SK-N-SH treated with all-trans-retinoic acid at 6 μM for 48 hours (cell line): ENCODE data around the gene COX20.

Source experiments
- ATAC-seq: fragments of 200-7000 bp; cut with Tn5 transposase; 3 replicates; pipeline ENCODE4 v1.9.1; 2020; ENCODE audit warnings: mild to moderate bottlenecking, moderate library complexity
- CSDC2 ChIP-seq: fragments of 250-450 bp; sonication (Bioruptor Pico); IDR thresholded peaks from 2 replicates; pipeline ENCODE4 v1.5.0; 2020; ENCODE audit warnings: mild to moderate bottlenecking, moderate library complexity
- ESRRG ChIP-seq: fragments of 250-450 bp; sonication (Bioruptor Pico); IDR thresholded peaks from 2 replicates; pipeline ENCODE4 v1.6.1; 2021; ENCODE audit warnings: mild to moderate bottlenecking
- GLIS3 ChIP-seq: fragments of 250-450 bp; sonication (Bioruptor Pico); IDR thresholded peaks from 2 replicates; pipeline ENCODE4 v1.5.0; 2020; ENCODE audit warnings: mild to moderate bottlenecking, moderate library complexity
- ISL1 ChIP-seq: fragments of 250-450 bp; sonication (Bioruptor Pico); IDR thresholded peaks from 2 replicates; pipeline ENCODE4 v2.1.2; 2022; ENCODE audit warnings: mild to moderate bottlenecking, moderate library complexity
- PPARA ChIP-seq: fragments of 250-450 bp; sonication (Bioruptor Pico); IDR thresholded peaks from 2 replicates; pipeline ENCODE4 v1.5.0; 2020; ENCODE audit warnings: mild to moderate bottlenecking, borderline replicate concordance
- RARB ChIP-seq: fragments of 250-450 bp; sonication (Bioruptor Pico); IDR thresholded peaks from 2 replicates; pipeline ENCODE4 v1.8.0; 2021; ENCODE audit warnings: mild to moderate bottlenecking, moderate library complexity
- SNAI2 ChIP-seq: fragments of 250-450 bp; sonication (Bioruptor Pico); IDR thresholded peaks from 2 replicates; pipeline ENCODE4 v1.5.0; 2020; ENCODE audit warnings: mild to moderate bottlenecking, moderate library complexity
- TCF4 ChIP-seq: fragments of 250-450 bp; sonication (Bioruptor Pico); IDR thresholded peaks from 2 replicates; pipeline ENCODE4 v1.8.0; 2021; ENCODE audit warnings: mild to moderate bottlenecking, moderate library complexity, borderline replicate concordance
- TOX ChIP-seq: fragments of 250-450 bp; sonication (Bioruptor Pico); IDR thresholded peaks from 2 replicates; pipeline ENCODE4 v1.8.0; 2021; ENCODE audit warnings: mild to moderate bottlenecking, moderate library complexity, borderline replicate concordance
- ZC3H10 ChIP-seq: fragments of 250-450 bp; sonication (Bioruptor Pico); IDR thresholded peaks from 2 replicates; pipeline ENCODE4 v1.5.1; 2021; ENCODE audit warnings: mild to moderate bottlenecking, moderate library complexity
- ZFP3 ChIP-seq: fragments of 250-450 bp; sonication (Bioruptor Pico); IDR thresholded peaks from 2 replicates; pipeline ENCODE4 v1.5.0; 2020; ENCODE audit warnings: mild to moderate bottlenecking, moderate library complexity
- ZFP30 ChIP-seq: fragments of 450-650 bp; formaldehyde crosslinking; IDR thresholded peaks from 2 replicates; pipeline ENCODE4 v1.5.0; 2022; ENCODE audit warnings: mild to moderate bottlenecking, moderate library complexity
- ZNF565 ChIP-seq: fragments of 450-650 bp; formaldehyde crosslinking; conservative IDR thresholded peaks from 2 replicates; pipeline ENCODE4 v1.5.0; 2020; ENCODE audit warnings: low read depth, mild to moderate bottlenecking, moderate library complexity
- ZNF70 ChIP-seq: fragments of 450-650 bp; formaldehyde crosslinking; IDR thresholded peaks from 2 replicates; pipeline ENCODE4 v1.5.0; 2020; ENCODE audit warnings: mild to moderate bottlenecking, moderate library complexity
- ZNF8 ChIP-seq: fragments of 450-650 bp; formaldehyde crosslinking; IDR thresholded peaks from 2 replicates; pipeline ENCODE4 v1.5.0; 2020; ENCODE audit warnings: mild to moderate bottlenecking, moderate library complexity
- TF ChIP-seq, protein P1 (sequence below): fragments of 250-450 bp; sonication (Bioruptor Pico); IDR thresholded peaks from 2 replicates; pipeline ENCODE4 v1.5.0; 2020; ENCODE audit warnings: mild to moderate bottlenecking, moderate library complexity
- TF ChIP-seq, protein P2 (sequence below): fragments of 250-450 bp; sonication (Bioruptor Pico); IDR thresholded peaks from 2 replicates; pipeline ENCODE4 v1.8.0; 2021; ENCODE audit warnings: low read depth, mild to moderate bottlenecking, moderate library complexity, borderline replicate concordance
- TF ChIP-seq, protein P3 (sequence below): fragments of 250-450 bp; sonication (Bioruptor Pico); IDR thresholded peaks from 2 replicates; pipeline ENCODE4 v1.5.1; 2020; ENCODE audit warnings: low read depth, mild to moderate bottlenecking, moderate library complexity

COX20 gene

DNA sequence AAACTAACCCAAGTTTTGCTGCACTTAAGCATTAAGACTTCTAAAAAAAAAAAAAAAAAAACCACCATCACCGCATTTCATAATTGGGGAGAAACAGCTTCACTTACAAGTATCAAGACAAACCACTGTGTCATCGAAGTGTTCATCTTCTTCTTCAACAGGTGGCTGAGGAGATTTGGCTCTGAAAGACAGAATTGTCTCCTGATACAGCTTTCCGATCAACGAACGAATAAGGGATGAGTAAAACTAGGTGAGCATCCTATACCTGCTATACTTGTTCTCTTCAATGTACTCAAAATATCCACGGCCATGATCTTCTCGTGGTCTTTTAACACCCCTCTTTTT, 26.9 kb downstream of the COX20 start:
- TF ChIP-seq, protein P1, sequence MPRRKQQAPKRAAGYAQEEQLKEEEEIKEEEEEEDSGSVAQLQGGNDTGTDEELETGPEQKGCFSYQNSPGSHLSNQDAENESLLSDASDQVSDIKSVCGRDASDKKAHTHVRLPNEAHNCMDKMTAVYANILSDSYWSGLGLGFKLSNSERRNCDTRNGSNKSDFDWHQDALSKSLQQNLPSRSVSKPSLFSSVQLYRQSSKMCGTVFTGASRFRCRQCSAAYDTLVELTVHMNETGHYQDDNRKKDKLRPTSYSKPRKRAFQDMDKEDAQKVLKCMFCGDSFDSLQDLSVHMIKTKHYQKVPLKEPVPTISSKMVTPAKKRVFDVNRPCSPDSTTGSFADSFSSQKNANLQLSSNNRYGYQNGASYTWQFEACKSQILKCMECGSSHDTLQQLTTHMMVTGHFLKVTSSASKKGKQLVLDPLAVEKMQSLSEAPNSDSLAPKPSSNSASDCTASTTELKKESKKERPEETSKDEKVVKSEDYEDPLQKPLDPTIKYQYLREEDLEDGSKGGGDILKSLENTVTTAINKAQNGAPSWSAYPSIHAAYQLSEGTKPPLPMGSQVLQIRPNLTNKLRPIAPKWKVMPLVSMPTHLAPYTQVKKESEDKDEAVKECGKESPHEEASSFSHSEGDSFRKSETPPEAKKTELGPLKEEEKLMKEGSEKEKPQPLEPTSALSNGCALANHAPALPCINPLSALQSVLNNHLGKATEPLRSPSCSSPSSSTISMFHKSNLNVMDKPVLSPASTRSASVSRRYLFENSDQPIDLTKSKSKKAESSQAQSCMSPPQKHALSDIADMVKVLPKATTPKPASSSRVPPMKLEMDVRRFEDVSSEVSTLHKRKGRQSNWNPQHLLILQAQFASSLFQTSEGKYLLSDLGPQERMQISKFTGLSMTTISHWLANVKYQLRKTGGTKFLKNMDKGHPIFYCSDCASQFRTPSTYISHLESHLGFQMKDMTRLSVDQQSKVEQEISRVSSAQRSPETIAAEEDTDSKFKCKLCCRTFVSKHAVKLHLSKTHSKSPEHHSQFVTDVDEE (CRISPR knock-in tag), result no peak
- TF ChIP-seq PPARA (CRISPR knock-in tag), result no peak
- TF ChIP-seq SNAI2, result no peak
- no peak for ATAC-seq

DNA sequence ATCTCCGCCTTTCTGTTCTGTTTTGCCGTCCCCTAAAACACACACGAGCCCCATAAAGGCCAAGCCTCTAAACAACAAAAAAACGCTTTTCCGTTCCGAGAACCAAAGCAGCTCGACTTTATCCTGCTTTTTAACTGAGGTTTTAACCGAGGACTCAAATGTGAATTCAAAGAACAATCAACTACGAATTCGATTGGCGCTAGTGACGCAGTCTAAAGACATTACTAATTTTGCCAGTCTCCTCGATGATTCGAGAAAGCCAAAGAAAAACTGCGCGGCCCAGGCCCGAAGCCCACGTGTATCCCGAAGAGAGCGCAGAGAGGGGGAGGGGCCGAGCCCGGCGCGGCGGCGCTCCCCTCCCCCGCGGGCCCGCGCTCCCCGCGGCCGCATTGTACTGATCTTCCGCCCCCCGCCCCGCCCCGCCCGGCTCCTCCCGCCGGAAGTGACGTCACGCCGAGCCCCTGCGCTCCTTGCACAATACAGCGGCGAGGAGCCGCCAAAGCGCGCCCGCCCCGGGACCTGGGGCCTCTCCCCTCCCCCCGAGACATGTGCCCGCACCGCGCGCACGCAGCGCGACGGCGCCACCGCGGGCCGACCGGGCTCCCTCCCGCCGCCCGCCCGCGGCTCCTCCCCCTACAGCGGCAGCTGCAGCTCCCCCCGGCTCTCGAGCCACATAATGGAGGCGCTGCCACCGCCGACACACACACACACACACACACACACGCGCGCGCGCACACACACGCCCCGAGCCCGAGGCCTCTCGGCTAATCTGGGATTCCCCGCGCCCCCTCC, 27.4 kb downstream of the COX20 start:
- TF ChIP-seq ZC3H10 (CRISPR knock-in tag), result peak; percentile 42; the same call in 1 of the 2 replicates
- TF ChIP-seq ZNF8 (CRISPR knock-in tag), result no peak
- no peak for TF ChIP-seq PPARA (CRISPR knock-in tag)
- TF ChIP-seq, all 23 proteins: peak for 1
- peak; percentile 77 for ATAC-seq

DNA sequence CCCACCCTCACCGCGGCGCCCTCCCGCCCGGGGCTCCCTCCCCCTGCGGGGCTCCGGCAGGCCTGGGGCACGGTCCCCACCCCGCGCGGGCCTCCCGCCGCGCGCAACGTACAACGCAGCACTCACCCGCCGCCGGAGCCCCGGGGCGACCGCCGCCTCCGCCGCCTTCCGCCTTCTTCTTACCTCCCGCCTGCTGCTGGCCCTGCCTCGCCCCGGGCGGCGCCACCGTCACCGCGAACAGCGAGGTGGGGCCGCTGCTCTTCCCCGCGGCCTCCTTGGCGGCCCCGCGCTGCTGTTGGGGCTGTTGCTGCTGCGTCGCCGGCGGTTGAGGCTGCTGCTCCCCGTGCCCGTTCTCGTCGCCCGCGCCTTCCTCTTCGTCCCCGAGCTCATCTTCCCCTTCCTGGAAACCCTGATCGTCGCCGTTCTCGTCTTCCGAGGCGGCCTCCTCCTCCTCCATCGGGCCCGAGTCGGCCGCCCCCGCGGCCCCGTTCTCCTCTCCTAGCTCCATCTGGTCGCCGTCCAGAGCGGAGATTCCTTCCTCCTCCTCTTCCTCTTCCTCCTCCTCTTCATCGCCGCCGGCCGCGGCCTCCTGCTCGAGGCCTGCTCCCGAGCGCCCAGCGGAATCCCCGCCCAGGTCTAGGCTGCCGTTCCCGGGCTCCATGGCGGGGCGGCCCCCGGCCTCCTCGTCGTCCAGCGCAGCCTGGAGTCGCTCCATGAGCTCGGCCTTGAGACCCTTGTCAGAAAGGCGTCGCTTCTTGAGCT, 28.2 kb downstream of the COX20 start:
- TF ChIP-seq ZNF565 (CRISPR knock-in tag), result no peak
- peak; percentile 14 for ATAC-seq

DNA sequence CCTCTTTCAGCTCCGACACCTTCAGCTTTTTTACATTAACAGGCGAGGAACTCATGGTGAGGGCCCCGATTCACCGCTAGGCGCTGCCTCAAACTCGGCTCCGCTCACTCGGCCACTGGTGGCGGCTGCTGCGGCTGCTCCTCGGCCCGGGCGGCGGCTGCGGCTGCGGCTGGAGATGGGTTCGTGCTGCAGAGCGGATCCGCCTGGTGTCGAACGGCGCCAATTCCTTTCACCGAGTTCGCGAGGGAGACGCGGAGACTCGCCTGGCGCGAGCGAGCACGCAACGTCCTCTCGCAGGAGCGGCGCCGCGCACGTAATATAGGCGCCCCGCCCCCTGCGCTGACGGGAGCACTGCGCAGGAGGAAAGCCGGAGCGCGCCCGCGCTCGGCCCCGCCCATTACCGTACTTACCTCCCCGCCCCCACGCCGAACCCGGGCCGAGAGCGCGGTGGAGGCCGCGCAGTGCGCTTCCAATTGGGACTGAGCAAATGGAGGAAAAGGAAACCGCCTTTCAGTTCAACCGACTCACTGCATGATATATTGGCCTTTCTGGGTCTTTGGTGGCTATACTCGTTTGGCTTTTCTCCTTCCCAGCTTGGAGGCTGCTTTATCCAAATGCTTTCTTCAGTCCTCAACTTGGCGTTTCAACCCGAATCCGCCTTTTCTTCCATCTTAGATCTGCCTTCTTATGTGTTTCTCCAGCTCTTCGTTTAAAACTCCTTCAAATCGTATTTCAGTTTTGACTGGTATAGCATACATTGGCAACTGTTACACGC, 29.0 kb downstream of the COX20 start, which contains the start of gene HNRNPU:
TSS of gene HNRNPU (minus strand) at position 291 of the 775 bp plus-strand sequence. CDS start at position 55, 236 bp downstream.
- TF ChIP-seq, protein P1 (CRISPR knock-in tag), result peak; percentile 30; the same call in 1 of the 2 replicates
- TF ChIP-seq RARB (CRISPR knock-in tag), result peak; percentile 14; the same call in 1 of the 2 replicates
- TF ChIP-seq ISL1 (CRISPR knock-in tag), result no peak
- TF ChIP-seq, protein P2, sequence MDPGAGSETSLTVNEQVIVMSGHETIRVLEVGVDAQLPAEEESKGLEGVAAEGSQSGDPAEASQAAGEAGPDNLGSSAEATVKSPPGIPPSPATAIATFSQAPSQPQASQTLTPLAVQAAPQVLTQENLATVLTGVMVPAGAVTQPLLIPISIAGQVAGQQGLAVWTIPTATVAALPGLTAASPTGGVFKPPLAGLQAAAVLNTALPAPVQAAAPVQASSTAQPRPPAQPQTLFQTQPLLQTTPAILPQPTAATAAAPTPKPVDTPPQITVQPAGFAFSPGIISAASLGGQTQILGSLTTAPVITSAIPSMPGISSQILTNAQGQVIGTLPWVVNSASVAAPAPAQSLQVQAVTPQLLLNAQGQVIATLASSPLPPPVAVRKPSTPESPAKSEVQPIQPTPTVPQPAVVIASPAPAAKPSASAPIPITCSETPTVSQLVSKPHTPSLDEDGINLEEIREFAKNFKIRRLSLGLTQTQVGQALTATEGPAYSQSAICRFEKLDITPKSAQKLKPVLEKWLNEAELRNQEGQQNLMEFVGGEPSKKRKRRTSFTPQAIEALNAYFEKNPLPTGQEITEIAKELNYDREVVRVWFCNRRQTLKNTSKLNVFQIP, result 0 out of 2 replicates have a peak, but pooled peaks have one; percentile 55
- TF ChIP-seq ZNF70 (CRISPR knock-in tag), result 0 out of 2 replicates have a peak, but pooled peaks have one; percentile 20
- peak; percentile 55; the same call in 1 of the 2 replicates for TF ChIP-seq TOX (CRISPR knock-in tag)
- TF ChIP-seq, all 23 proteins: peak for 5
- ATAC-seq, result peak; percentile 89

DNA sequence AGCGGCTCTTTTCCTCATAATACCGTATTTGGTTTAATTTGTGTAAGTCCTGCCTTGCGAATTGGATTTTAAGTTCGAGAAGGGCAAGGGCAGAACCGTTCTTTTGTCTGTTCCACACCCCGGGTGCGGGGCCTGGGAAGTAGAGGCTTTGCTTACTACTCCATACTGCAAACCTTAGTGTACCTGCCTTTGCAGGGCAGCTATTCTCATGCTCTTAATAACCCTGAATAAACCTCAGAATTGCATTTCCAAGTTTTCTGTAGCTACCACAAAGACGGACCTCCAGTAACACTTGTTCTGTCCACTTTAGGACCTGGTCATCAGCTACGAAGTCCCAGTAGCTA, 29.5 kb downstream of the COX20 start:
- TF ChIP-seq TCF4 (CRISPR knock-in tag) (no peak), GLIS3 (CRISPR knock-in tag) (no peak), ZNF565 (CRISPR knock-in tag) (no peak), ZNF8 (CRISPR knock-in tag) (no peak), ZFP3 (CRISPR knock-in tag) (0 out of 2 replicates have a peak, but pooled peaks have one; percentile 28), SNAI2 (no peak), CSDC2 (CRISPR knock-in tag) (0 out of 2 replicates have a peak, but pooled peaks have one; percentile 13), TOX (CRISPR knock-in tag) (no peak), ESRRG (no peak), ZFP30 (CRISPR knock-in tag) (no peak)
- TF ChIP-seq, protein P3, sequence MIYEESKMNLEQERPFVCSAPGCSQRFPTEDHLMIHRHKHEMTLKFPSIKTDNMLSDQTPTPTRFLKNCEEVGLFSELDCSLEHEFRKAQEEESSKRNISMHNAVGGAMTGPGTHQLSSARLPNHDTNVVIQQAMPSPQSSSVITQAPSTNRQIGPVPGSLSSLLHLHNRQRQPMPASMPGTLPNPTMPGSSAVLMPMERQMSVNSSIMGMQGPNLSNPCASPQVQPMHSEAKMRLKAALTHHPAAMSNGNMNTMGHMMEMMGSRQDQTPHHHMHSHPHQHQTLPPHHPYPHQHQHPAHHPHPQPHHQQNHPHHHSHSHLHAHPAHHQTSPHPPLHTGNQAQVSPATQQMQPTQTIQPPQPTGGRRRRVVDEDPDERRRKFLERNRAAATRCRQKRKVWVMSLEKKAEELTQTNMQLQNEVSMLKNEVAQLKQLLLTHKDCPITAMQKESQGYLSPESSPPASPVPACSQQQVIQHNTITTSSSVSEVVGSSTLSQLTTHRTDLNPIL, result no peak
- TF ChIP-seq, protein P2, result no peak
- peak; percentile 0; the same call in 1 of the 3 replicates for ATAC-seq
